GM23248 (cell line): ENCODE results near the gene CCDC92. TPM values are rescaled to one million over a fixed set of nuclear protein-coding genes. Genes with fewer than 3 reads are reported as not detected.

ENCODE experiments used
- DNase-seq: peaks from one replicate; pipeline ENCODE4 v3.0.0-alpha.2; 2015
- H2AFZ ChIP-seq: fragments of 200-600 bp; sonication (generic); 2 replicates; pipeline ENCODE4 v1.6.1; 2016; ENCODE audit warnings: antibody characterized with exemption
- H3F3A ChIP-seq: fragments of 200-600 bp; sonication (generic); 2 replicates; pipeline ENCODE4 v1.6.1; 2016; ENCODE audit warnings: mild to moderate bottlenecking, antibody characterized with exemption, mixed run types; ENCODE audit not compliant: insufficient read depth
- H3K27ac ChIP-seq: fragments of 200-600 bp; sonication (generic); 2 replicates; pipeline ENCODE4 v1.5.1; 2016; ENCODE audit warnings: mild to moderate bottlenecking
- H3K27me3 ChIP-seq: fragments of 200-600 bp; sonication (generic); replicated peaks from 2 replicates; pipeline ENCODE4 v1.6.1; 2016; ENCODE audit warnings: mild to moderate bottlenecking; ENCODE audit not compliant: insufficient read depth
- H3K36me3 ChIP-seq: fragments of 200-600 bp; sonication (generic); 2 replicates; pipeline ENCODE4 v1.6.1; 2016; ENCODE audit warnings: low read depth, mild to moderate bottlenecking
- H3K4me1 ChIP-seq: fragments of 200-600 bp; sonication (generic); 2 replicates; pipeline ENCODE4 v1.6.1; 2016; ENCODE audit warnings: mild to moderate bottlenecking; ENCODE audit not compliant: insufficient read depth
- H3K4me2 ChIP-seq: fragments of 200-600 bp; sonication (generic); one replicate; pipeline ENCODE4 v1.6.1; 2016; ENCODE audit warnings: mild to moderate bottlenecking; ENCODE audit not compliant: unreplicated experiment
- H3K4me3 ChIP-seq: fragments of 200-600 bp; sonication (generic); 2 replicates; pipeline ENCODE4 v1.5.1; 2016; ENCODE audit warnings: mild to moderate bottlenecking
- H3K79me2 ChIP-seq: fragments of 200-600 bp; sonication (generic); 2 replicates; pipeline ENCODE4 v1.6.1; 2016; ENCODE audit warnings: mild to moderate bottlenecking; ENCODE audit not compliant: insufficient read depth
- H3K9ac ChIP-seq: fragments of 200-600 bp; sonication (generic); 2 replicates; pipeline ENCODE4 v1.6.1; 2016; ENCODE audit warnings: mild to moderate bottlenecking
- H3K9me2 ChIP-seq: fragments of 200-600 bp; sonication (generic); 2 replicates; pipeline ENCODE4 v1.6.1; 2016; ENCODE audit warnings: mixed run types, mild to moderate bottlenecking, moderate library complexity; ENCODE audit not compliant: insufficient read depth
- H3K9me3 ChIP-seq: fragments of 200-600 bp; sonication (generic); one replicate; pipeline ENCODE4 v1.6.1; 2017; ENCODE audit warnings: low read depth
- H4K20me1 ChIP-seq: fragments of 200-600 bp; sonication (generic); 2 replicates; pipeline ENCODE4 v1.6.0; 2016; ENCODE audit not compliant: insufficient read depth
- EZH2 ChIP-seq: fragments of 200-600 bp; sonication (generic); IDR thresholded peaks from 2 replicates; pipeline ENCODE4 v1.6.1; 2018; ENCODE audit warnings: antibody characterized with exemption, mild to moderate bottlenecking; ENCODE audit not compliant: insufficient read depth, poor library complexity, severe bottlenecking
- EZH2phosphoT487 ChIP-seq: fragments of 200-600 bp; sonication (generic); IDR thresholded peaks from 2 replicates; pipeline ENCODE4 v1.6.1; 2018; ENCODE audit warnings: antibody characterized with exemption, moderate library complexity, mild to moderate bottlenecking, low read depth; ENCODE audit not compliant: insufficient read depth
- WGBS, 2 experiments: methylation state at CpG; one replicate each; pipeline ENCODE4 v1.1.6; 2015 to 2017; ENCODE audit warnings: low lambda C conversion rate in 2 of 2, low coverage in 1 of 2; ENCODE audit errors: missing lambda C conversion rate in 2 of 2; 5-methylcytosine and 5-hydroxymethylcytosine counted together
- in situ Hi-C: fragments of 300-500 bp; cut with MboI; formaldehyde crosslinking; loops from 2 replicates; pipeline ENCODE4 v1.15.0; 2020
- polyA plus RNA-seq: library from polyadenylated mRNA; unstranded; fragments of >200 nt; fragmentation: Nextera tagmentation; extraction: Ambion mirVana; gene quantifications from 2 replicates; pipeline ENCODE4 v1.2.1, GENCODE V29; 2016
- total RNA-seq: library from RNA; depleted of rRNA; stranded (reverse); fragments of >200 nt; shearing (Covaris generic); gene quantifications from 2 replicates; pipeline ENCODE4 v1.2.3, GENCODE V29; 2014

Gene CCDC92
- total and polyA plus RNA-seq, 2 experiments from 2014 or later: 20.3 to 49.5 TPM

- Histone ChIP-seq H2AFZ (no peak overlapping the region), H3K36me3 (peaks cover 4% of the 10 kb centered on the region; the same call in 1 of the 2 replicates), H3K9me3 (no peaks in the 10 kb centered on the region), H4K20me1 (no peaks in the 10 kb centered on the region), H3K4me1 (no peaks in the 10 kb centered on the region), H3K4me3 (no peak overlapping the region), H3K79me2 (no peaks in the 10 kb centered on the region), H3K9ac (no peak overlapping the region), H3K27ac (no peak overlapping the region), H3K27me3 (no peaks in the 10 kb centered on the region), H3K4me2 (no peak overlapping the region), H3F3A (no peaks in the 10 kb centered on the region), H3K9me2 (no peaks in the 10 kb centered on the region)
- 74 to 78% methylated on average over 11 of the region's 11 CpGs for WGBS, 2 experiments
- TF ChIP-seq EZH2 (no peak), EZH2phosphoT487 (no peak)
- in situ Hi-C loops: no loop called here
- no peak for DNase-seq
Measured at GRCh38 chr12:123934016-123934620, 38.5 kb downstream of the CCDC92 start.

- no peaks in the 10 kb centered on the region for H3K4me1 ChIP-seq
- H3F3A ChIP-seq: no peaks in the 10 kb centered on the region
- H3K9me3 ChIP-seq: no peaks in the 10 kb centered on the region
- TF ChIP-seq EZH2: no peak
- H3K9ac ChIP-seq: no peak overlapping the region
- H3K36me3 ChIP-seq: peaks cover 4% of the 10 kb centered on the region; the same call in 1 of the 2 replicates
- DNase-seq: no peak
- H3K4me2 ChIP-seq: no peak overlapping the region
- no peaks in the 10 kb centered on the region for H3K9me2 ChIP-seq
- no peaks in the 10 kb centered on the region for H3K79me2 ChIP-seq
- no peak overlapping the region for H3K4me3 ChIP-seq
- H3K27ac ChIP-seq: no peak overlapping the region
- H3K27me3 ChIP-seq: no peaks in the 10 kb centered on the region
- H2AFZ ChIP-seq: no peak overlapping the region
- 84 to 87% methylated on average over 13 to 14 of the region's 14 CpGs for WGBS, 2 experiments
- in situ Hi-C loops: no loop called here
- H4K20me1 ChIP-seq: no peaks in the 10 kb centered on the region
Measured at GRCh38 chr12:123933214-123933613, 39.4 kb downstream of the CCDC92 start.

- Histone ChIP-seq H3K4me3 (no peak overlapping the region), H3K9ac (no peak overlapping the region), H3K79me2 (no peaks in the 10 kb centered on the region), H2AFZ (no peak overlapping the region), H3K27ac (no peak overlapping the region), H3K4me2 (no peak overlapping the region), H3K9me3 (no peaks in the 10 kb centered on the region), H4K20me1 (no peaks in the 10 kb centered on the region), H3K4me1 (no peaks in the 10 kb centered on the region), H3K9me2 (no peaks in the 10 kb centered on the region), H3F3A (no peaks in the 10 kb centered on the region), H3K36me3 (peaks cover 4% of the 10 kb centered on the region; the same call in 1 of the 2 replicates), H3K27me3 (no peaks in the 10 kb centered on the region)
- 83 to 85% methylated on average over 14 of the region's 14 CpGs for WGBS, 2 experiments
- no peak for TF ChIP-seq EZH2phosphoT487
- TF ChIP-seq EZH2: no peak
- no peak for DNase-seq
- in situ Hi-C loops: no loop called here
Measured at GRCh38 chr12:123931686-123932321, 40.8 kb downstream of the CCDC92 start.

- DNase-seq: no peak
- TF ChIP-seq EZH2phosphoT487 (no peak), EZH2 (no peak)
- no peaks in the 10 kb centered on the region for H3F3A ChIP-seq
Measured at GRCh38 chr12:123929946-123930583, 42.6 kb downstream of the CCDC92 start.

More at GRCh38 chr12:123929946-123930583, 42.6 kb downstream of the CCDC92 start:
- in situ Hi-C loops: no loop called here
- Histone ChIP-seq H3K4me2 (no peak overlapping the region), H3K4me1 (no peaks in the 10 kb centered on the region), H3K9me2 (no peaks in the 10 kb centered on the region), H3K9me3 (no peaks in the 10 kb centered on the region), H3K27me3 (no peaks in the 10 kb centered on the region), H3K27ac (no peak overlapping the region), H3K4me3 (no peak overlapping the region), H2AFZ (no peak overlapping the region), H3K36me3 (no peaks in the 10 kb centered on the region), H3K79me2 (no peaks in the 10 kb centered on the region), H4K20me1 (no peaks in the 10 kb centered on the region), H3K9ac (no peak overlapping the region)
- 59 to 69% methylated on average over 9 of the region's 9 CpGs for WGBS, 2 experiments
